ENCODE measurements around the gene SLX4IP.
A peak's percentile ranks its signal among the peaks of the same experiment; 100 is the strongest.

Gene SLX4IP

DNA sequence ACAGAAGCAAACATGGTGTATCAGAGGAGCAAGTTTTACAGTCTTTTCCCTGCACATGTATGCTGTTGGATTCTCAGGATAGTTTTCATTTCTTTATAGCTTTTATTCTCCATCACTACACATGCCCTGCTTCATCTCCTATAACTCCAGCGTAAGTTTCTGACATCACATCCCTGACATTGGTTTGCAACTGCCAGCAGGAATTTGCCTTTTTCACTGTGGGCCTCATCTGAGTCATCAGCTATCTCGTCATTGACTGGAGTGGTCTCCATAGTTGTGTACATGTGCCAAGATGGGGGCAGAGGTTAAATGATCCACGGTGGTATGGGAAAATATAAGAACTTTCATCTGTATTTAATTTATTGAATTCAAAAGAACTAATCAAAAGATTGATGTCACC is 96.7 kb downstream of the SLX4IP start:
- TF ChIP-seq MYC (IDR thresholded peaks at IDR 0.05; ENCODE audit: low read depth, low read length) = no peak
- TF ChIP-seq, protein P1, sequence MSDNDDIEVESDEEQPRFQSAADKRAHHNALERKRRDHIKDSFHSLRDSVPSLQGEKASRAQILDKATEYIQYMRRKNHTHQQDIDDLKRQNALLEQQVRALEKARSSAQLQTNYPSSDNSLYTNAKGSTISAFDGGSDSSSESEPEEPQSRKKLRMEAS (IDR thresholded peaks at IDR 0.05; ENCODE audit: low read depth, low read length) = no peak
- TF ChIP-seq, protein P2, sequence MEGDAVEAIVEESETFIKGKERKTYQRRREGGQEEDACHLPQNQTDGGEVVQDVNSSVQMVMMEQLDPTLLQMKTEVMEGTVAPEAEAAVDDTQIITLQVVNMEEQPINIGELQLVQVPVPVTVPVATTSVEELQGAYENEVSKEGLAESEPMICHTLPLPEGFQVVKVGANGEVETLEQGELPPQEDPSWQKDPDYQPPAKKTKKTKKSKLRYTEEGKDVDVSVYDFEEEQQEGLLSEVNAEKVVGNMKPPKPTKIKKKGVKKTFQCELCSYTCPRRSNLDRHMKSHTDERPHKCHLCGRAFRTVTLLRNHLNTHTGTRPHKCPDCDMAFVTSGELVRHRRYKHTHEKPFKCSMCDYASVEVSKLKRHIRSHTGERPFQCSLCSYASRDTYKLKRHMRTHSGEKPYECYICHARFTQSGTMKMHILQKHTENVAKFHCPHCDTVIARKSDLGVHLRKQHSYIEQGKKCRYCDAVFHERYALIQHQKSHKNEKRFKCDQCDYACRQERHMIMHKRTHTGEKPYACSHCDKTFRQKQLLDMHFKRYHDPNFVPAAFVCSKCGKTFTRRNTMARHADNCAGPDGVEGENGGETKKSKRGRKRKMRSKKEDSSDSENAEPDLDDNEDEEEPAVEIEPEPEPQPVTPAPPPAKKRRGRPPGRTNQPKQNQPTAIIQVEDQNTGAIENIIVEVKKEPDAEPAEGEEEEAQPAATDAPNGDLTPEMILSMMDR (IDR thresholded peaks at IDR 0.05; ENCODE audit: low read depth, low read length) = no peak
- TF ChIP-seq POLR2A (IDR thresholded peaks at IDR 0.05; ENCODE audit: extremely low read depth, insufficient read length) = no peak
- DNase-seq (ENCODE audit: low read depth) = no peak

DNA sequence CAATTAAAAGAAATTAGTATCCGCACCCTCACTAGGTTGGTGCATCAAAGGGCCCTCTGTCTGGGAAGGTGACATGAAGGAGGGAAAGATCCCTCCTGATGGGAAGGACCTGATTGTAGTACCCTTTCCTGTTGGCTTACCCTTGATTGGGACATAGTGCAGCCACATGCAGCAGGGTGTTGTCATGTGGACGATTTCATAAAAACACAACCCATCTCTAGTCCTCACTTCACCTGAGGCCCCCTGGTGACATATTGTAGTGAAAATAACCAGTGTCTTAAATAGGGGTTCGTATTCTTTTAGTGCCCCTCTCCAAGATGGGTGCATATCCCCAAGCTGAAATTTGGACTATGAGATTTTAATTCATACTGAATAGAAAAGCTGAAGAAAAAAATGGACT is 97.3 kb downstream of the SLX4IP start:
- peak; percentile 60 for DNase-seq (ENCODE audit: low read depth)
- TF ChIP-seq, protein P2 (IDR thresholded peaks at IDR 0.05; ENCODE audit: low read depth, low read length) = no peak
- TF ChIP-seq POLR2A (IDR thresholded peaks at IDR 0.05; ENCODE audit: extremely low read depth, insufficient read length) (no peak), MYC (IDR thresholded peaks at IDR 0.05; ENCODE audit: low read depth, low read length) (no peak)
- TF ChIP-seq, protein P1 (IDR thresholded peaks at IDR 0.05; ENCODE audit: low read depth, low read length) = no peak
- H3K4me3 ChIP-seq (ENCODE audit: low read depth, low read length) = no peak overlapping the region

More for the DNA sequence above, 96.7 kb downstream of the SLX4IP start:
- no peak overlapping the region for H3K4me3 ChIP-seq (ENCODE audit: low read depth, low read length)

DNA sequence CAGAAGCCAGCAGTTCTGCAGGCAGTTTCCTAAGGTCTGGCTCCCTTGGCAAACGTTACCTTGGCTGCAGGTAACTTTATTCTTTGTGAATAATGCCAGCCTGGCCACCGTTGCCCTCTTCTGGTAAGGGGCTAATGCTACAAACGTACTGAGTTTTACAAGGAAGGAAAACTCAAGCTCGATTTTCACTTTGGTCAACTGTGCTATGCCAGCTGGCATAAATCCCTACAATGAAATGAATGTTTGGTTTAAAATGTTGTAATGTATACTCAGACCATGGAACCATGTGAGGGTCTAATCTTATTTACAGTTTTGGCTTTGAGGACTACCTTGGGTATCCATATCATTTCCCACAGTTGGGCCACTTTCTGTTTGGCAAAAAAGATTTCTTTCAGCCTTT is 101.4 kb downstream of the SLX4IP start:
- TF ChIP-seq, protein P2 (IDR thresholded peaks at IDR 0.05; ENCODE audit: low read depth, low read length) = peak; percentile 68
- TF ChIP-seq MYC (IDR thresholded peaks at IDR 0.05; ENCODE audit: low read depth, low read length) (no peak), POLR2A (IDR thresholded peaks at IDR 0.05; ENCODE audit: extremely low read depth, insufficient read length) (no peak)
- H3K4me3 ChIP-seq (ENCODE audit: low read depth, low read length) = no peak overlapping the region
- DNase-seq (ENCODE audit: low read depth) = peak; percentile 64

DNA sequence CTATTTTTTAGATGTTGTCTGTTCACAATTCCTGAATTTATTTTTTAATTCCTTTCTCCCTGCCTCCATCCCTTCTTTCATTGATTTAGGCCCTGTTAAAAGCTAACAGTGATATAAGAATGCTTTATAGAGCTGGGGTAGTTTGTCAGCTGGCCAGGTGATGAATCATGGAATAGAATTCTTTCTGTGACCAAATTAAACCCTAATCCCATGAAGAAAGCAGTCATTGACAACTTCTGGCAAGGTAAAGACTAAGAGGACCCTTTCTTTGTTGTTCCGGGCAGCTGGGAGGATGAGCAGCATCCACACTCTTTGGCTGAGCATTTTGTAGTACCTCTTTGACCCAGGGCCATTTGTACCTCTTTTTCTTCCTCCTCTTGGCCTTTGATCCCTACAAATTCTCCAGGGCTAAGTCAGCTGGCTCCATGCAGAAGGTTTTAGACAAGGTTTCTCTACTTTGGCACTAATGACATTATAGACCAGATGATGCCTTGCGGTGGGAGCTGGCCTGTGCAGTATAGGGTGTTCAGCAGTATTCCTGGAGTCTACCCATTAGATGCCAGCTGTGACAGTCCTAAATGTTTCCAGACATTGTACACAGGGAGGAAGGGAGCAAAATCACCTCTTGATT is 102.9 kb downstream of the SLX4IP start:
- H3K4me3 ChIP-seq (ENCODE audit: low read depth, low read length) = no peak overlapping the region
- TF ChIP-seq, protein P1 (IDR thresholded peaks at IDR 0.05; ENCODE audit: low read depth, low read length) = no peak
- TF ChIP-seq, protein P2 (IDR thresholded peaks at IDR 0.05; ENCODE audit: low read depth, low read length) = no peak
- no peak for TF ChIP-seq POLR2A (IDR thresholded peaks at IDR 0.05; ENCODE audit: extremely low read depth, insufficient read length)
- no peak for TF ChIP-seq MYC (IDR thresholded peaks at IDR 0.05; ENCODE audit: low read depth, low read length)
- no peak for DNase-seq (ENCODE audit: low read depth)

DNA sequence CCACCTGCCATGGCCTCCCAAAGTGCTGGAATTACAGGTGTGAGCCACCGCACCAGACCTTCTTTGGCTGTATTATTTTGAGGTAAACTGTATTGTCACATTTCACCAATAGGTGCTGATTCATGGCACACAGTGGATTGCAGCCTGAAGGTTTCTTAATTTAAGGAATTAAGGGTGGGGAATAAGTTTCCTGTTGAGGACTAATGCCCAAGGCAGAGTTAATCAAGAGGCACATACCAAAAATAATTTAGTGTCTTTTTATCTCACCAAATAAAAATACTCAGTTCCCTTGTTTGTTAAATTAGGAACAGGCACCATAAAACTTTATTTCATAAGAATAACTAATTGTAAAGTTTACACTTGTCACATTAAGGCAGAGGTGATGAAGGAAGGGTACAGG is 103.7 kb downstream of the SLX4IP start:
- no peak for DNase-seq (ENCODE audit: low read depth)
- TF ChIP-seq POLR2A (IDR thresholded peaks at IDR 0.05; ENCODE audit: extremely low read depth, insufficient read length) (no peak), MYC (IDR thresholded peaks at IDR 0.05; ENCODE audit: low read depth, low read length) (no peak)
- TF ChIP-seq, protein P1 (IDR thresholded peaks at IDR 0.05; ENCODE audit: low read depth, low read length) = no peak
- TF ChIP-seq, protein P2 (IDR thresholded peaks at IDR 0.05; ENCODE audit: low read depth, low read length) = no peak
- H3K4me3 ChIP-seq (ENCODE audit: low read depth, low read length) = no peak overlapping the region
